Suprapubic skin (tissue), 4 donors: Measurements from ENCODE around the gene FAM98C. TPM values are rescaled to one million over a fixed set of nuclear protein-coding genes. Genes with fewer than 3 reads are reported as not detected.

ENCODE experiments used
- DNase-seq, 2 donors: peaks; one replicate each; pipeline ENCODE4 v3.0.0-alpha.2; 2019; ENCODE audit warnings: low spot score in 2 of 2
- H3K27ac ChIP-seq: fragments of 200-600 bp; sonication (generic); one replicate; pipeline ENCODE4 v1.5.1; 2019
- H3K27me3 ChIP-seq: fragments of 200-600 bp; sonication (generic); one replicate; pipeline ENCODE4 v1.5.1; 2019
- H3K36me3 ChIP-seq: fragments of 200-600 bp; sonication (generic); one replicate; pipeline ENCODE4 v1.5.1; 2019
- H3K4me1 ChIP-seq: fragments of 200-600 bp; sonication (generic); one replicate; pipeline ENCODE4 v1.5.1; 2019
- H3K4me3 ChIP-seq: fragments of 200-600 bp; sonication (generic); one replicate; pipeline ENCODE4 v1.5.1; 2019; ENCODE audit warnings: mild to moderate bottlenecking
- H3K9me3 ChIP-seq: fragments of 200-600 bp; sonication (generic); one replicate; pipeline ENCODE4 v1.5.1; 2019
- EP300 ChIP-seq: sonication (generic); formaldehyde crosslinking; IDR thresholded peaks from one replicate; pipeline ENCODE4 v1.6.1; 2017; ENCODE audit warnings: antibody characterized with exemption
- POLR2A ChIP-seq, 2 donors: fragments of 450-650 bp; IDR thresholded peaks; one replicate each; pipeline ENCODE4 v1.6.1; 2017; ENCODE audit warnings: antibody characterized with exemption in 2 of 2, mild to moderate bottlenecking in 2 of 2, moderate library complexity in 2 of 2
- POLR2AphosphoS5 ChIP-seq, 3 donors: sonication (generic); formaldehyde crosslinking; IDR thresholded peaks; one replicate each; pipeline ENCODE4 v1.6.1; 2017; ENCODE audit warnings: antibody characterized with exemption in 3 of 3
- WGBS: methylation state at CpG from one replicate; pipeline ENCODE4 v1.1.5; 2018; 5-methylcytosine and 5-hydroxymethylcytosine counted together
- total RNA-seq, 4 donors: library from RNA; depleted of rRNA; stranded (reverse); fragments of >200 nt; gene quantifications; one replicate each; pipeline ENCODE4 v1.1.0, GENCODE V29; 2016
- TF ChIP-seq, protein P1 (sequence below), 2 donors: fragments of 200-600 bp in 1 of 2; fragments of 450-650 bp in 1 of 2; sonication (generic) in 1 of 2; IDR thresholded peaks; one replicate each; pipeline ENCODE4 v1.5.1; 2016 to 2019; ENCODE audit warnings: antibody characterized with exemption in 2 of 2, mild to moderate bottlenecking in 1 of 2, moderate library complexity in 1 of 2

Gene FAM98C
- total RNA-seq, 4 donors from 2014 or later, result 32.6 to 45.6 (median 36.7) TPM

DNA sequence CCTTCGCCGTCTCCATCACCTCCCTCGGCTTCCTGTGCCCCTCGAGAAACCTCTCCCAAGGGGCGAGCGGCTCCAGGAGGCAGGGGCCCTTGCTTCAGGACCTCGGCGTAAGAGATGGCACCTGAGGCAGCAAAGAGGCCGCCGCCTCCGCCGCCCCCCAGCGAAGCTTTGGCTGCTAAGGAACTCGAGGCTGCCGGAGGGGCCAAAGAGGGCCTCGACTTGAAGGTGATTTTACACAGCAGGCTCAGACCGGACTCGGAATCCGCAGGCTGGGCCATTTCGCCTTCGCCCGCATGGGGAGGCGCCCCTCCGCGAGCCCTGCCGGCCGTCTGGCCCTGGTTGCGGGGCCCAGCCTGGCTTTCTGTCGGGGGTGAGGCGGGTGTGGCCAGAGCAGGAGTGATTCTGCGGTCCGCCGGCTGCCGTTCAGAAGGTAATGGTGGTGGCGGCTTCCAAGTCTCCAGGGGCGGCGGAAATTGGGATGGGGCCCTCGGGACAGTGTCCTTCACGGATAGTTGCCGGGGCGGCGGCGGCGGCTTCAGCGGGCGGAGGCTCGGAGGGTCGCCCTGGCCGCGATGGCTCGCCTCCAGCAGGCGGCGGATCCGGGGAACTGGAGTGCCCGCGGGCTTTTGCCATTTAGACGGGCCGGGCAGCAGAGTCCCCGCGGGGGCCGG is 16.5 kb upstream of the FAM98C start:
- Histone ChIP-seq H3K9me3 (no peaks in the 10 kb centered on the region), H3K4me1 (peaks cover 50% of the 10 kb centered on the region), H3K27ac (no peak overlapping the region), H3K36me3 (peaks cover 29% of the 10 kb centered on the region), H3K4me3 (peak overlapping the region; percentile 55), H3K27me3 (no peaks in the 10 kb centered on the region)
- peak in 1 of 2 donors; percentile 74 for DNase-seq
- TF ChIP-seq EP300 (no peak), POLR2A (IDR thresholded peaks at IDR 0.05) (no peak), POLR2AphosphoS5 (IDR thresholded peaks at IDR 0.05) (no peak)
- TF ChIP-seq, protein P1, sequence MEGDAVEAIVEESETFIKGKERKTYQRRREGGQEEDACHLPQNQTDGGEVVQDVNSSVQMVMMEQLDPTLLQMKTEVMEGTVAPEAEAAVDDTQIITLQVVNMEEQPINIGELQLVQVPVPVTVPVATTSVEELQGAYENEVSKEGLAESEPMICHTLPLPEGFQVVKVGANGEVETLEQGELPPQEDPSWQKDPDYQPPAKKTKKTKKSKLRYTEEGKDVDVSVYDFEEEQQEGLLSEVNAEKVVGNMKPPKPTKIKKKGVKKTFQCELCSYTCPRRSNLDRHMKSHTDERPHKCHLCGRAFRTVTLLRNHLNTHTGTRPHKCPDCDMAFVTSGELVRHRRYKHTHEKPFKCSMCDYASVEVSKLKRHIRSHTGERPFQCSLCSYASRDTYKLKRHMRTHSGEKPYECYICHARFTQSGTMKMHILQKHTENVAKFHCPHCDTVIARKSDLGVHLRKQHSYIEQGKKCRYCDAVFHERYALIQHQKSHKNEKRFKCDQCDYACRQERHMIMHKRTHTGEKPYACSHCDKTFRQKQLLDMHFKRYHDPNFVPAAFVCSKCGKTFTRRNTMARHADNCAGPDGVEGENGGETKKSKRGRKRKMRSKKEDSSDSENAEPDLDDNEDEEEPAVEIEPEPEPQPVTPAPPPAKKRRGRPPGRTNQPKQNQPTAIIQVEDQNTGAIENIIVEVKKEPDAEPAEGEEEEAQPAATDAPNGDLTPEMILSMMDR (IDR thresholded peaks at IDR 0.05), result no peak
- 53% methylated on average over 9 of the region's 61 CpGs for WGBS

DNA sequence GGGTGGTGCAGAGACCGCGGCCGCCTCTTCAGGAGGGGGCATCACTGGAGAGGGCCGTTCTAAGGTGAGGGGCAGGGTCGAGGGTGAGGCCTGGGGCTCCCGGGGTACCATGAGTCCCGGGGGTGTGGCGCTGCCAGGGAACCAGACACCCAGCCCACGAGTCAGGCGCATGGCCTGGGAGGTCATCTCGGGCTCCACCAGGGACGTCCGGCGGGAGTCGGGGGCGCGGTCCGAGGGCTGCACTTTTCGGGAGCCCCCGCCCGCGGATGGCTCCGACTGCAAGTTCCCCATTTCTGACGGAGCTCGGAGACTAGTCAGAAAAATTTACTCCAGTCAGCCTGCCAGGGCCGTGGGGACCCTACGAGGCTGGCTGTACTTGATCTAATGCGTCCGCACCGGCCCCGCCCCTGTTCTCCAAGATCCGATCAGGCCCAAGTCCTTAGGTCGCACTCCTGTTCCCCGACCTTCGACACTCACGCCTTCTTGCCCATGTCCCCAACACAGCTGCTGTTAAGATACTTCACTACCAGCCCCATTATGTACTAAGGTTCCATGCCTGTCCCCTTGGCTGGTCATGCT is 15.8 kb upstream of the FAM98C start:
- no peaks in the 10 kb centered on the region for H3K9me3 ChIP-seq
- TF ChIP-seq, protein P1 (IDR thresholded peaks at IDR 0.05), result no peak
- TF ChIP-seq POLR2A (IDR thresholded peaks at IDR 0.05) (no peak), POLR2AphosphoS5 (IDR thresholded peaks at IDR 0.05) (no peak), EP300 (no peak)
- H3K4me3 ChIP-seq, result peak overlapping the region; percentile 55
- peaks cover 23% of the 10 kb centered on the region for H3K36me3 ChIP-seq
- DNase-seq, result peak; percentile 80 to 85
- H3K27ac ChIP-seq, result peak overlapping the region; percentile 55
- WGBS, result 4% methylated on average over 9 of the region's 36 CpGs
- peaks cover 50% of the 10 kb centered on the region for H3K4me1 ChIP-seq
- H3K27me3 ChIP-seq, result no peaks in the 10 kb centered on the region

DNA sequence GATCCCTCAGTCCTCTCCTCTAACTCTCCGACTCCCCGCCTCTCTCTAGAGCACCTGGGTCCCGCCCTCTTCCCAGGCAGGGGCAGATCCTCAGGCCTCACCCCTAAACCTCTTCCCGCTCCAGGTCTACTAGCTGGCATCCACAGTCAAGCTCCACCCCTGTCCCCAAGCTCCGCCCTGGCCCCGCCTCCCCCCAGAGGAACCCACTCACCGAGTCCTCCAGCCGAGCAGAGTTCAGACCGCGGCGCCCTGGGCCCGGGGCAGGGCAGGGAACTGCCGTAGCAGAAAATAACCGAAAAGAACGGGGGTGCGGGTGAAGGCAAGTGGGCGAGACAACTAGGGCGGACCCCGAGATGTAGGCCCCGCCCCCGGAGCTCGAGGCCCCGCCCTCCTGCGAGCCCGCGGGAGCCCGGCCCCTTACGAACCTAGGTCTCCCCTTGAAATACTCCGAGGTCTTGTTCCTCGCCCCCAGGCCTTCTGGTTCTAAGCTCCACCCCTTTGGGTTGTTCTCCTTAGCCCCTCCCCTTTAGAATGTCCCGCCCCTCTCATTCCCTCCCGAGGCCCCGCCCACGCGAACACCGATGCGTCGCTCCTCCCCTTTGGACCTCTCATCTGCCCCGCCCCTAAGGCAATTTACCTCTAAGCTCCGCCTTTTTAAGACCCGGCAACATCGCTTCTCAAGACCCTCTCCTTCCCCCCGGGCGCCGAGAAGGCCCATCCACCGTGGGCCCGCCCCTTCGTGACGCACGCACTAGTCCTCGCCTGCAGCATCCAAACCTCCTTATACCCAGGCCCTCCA is 15.1 kb upstream of the FAM98C start, which contains the start of gene GGN:
Gene GGN (minus strand): TSS at position 485 of the 799 bp plus-strand sequence. CDS start 773 bp downstream, outside the sequence.
- peak; percentile 88 to 92 for DNase-seq
- Histone ChIP-seq H3K9me3 (no peaks in the 10 kb centered on the region), H3K36me3 (peaks cover 17% of the 10 kb centered on the region), H3K4me1 (peaks cover 50% of the 10 kb centered on the region), H3K4me3 (peak within 1 kb of the TSS; percentile 55), H3K27me3 (no peaks in the 10 kb centered on the region), H3K27ac (peak within 1 kb of the TSS; percentile 55)
- peak in 1 of 2 donors; percentile 18 for TF ChIP-seq POLR2A (IDR thresholded peaks at IDR 0.05)
- no peak for TF ChIP-seq EP300
- TF ChIP-seq, protein P1 (IDR thresholded peaks at IDR 0.05), result no peak
- 2% methylated on average over 38 of the region's 51 CpGs for WGBS

DNA sequence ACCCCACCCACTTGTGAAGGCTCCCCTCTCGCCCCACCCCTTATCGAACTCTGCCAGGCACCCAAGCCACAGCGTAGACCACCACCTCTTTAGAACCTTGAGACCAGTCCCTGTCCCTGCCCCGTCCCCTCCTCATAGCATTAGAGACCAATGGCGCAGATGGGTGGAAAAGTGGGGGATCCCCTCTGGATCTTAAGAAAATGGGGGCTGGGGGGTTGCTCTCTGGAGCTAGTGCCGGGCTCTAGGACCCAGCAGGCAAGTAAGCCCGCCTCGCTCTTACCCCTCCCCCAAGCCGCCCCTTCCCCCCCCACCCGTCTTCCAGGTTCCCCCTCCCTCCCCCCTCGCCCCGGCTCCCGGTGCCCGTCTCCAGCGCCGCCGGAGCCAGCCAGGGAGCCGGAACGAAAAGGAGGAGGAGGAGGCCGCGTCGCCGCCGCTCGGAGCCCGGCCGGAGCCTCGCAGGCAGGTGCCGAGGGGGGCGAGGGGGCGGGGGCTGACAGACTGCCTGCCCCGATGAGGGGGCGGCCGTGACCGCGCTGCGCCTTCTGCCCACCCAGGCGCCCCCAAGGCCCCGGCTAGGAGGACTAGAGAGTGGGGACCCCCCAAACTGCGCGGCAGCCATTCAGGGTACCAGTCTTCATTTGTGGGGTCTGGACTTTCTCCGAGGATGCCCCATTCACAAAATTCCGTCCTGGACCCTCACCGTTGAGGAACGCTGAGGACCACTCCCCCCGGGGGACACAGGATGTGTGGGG is 14.4 kb upstream of the FAM98C start, which contains the start of gene SPRED3:
Gene SPRED3 (plus strand): TSS at position 349 of the 752 bp plus-strand sequence. CDS start 1,606 bp downstream, outside the sequence.
- DNase-seq, result no peak
- Histone ChIP-seq H3K9me3 (no peaks in the 10 kb centered on the region), H3K27me3 (no peaks in the 10 kb centered on the region), H3K27ac (peak within 1 kb of the TSS; percentile 55), H3K36me3 (peaks cover 10% of the 10 kb centered on the region), H3K4me1 (peaks cover 45% of the 10 kb centered on the region), H3K4me3 (peak within 1 kb of the TSS; percentile 55)
- TF ChIP-seq POLR2AphosphoS5 (IDR thresholded peaks at IDR 0.05) (no peak), EP300 (no peak), POLR2A (IDR thresholded peaks at IDR 0.05) (no peak)
- TF ChIP-seq, protein P1 (IDR thresholded peaks at IDR 0.05), result no peak
- WGBS, result 0% methylated on average over 6 of the region's 46 CpGs
